HepG2 (cell line): ENCODE data around the gene LY6G5B. TPM values are rescaled to one million over a fixed set of nuclear protein-coding genes. Genes with fewer than 3 reads are reported as not detected.

Source experiments
- FOXK1 ChIP-seq: sonication (generic); formaldehyde crosslinking; IDR thresholded peaks from 2 replicates; pipeline ENCODE4 v1.4.0; 2020; ENCODE audit warnings: low read depth, missing genetic modification reagents, borderline replicate concordance
- GRHL1 ChIP-seq: sonication (generic); formaldehyde crosslinking; conservative IDR thresholded peaks from 2 replicates; pipeline ENCODE4 v1.8.0; 2022; ENCODE audit warnings: missing genetic modification reagents
- KAT2B ChIP-seq: fragments of 150-350 bp; IDR thresholded peaks from 2 replicates; pipeline ENCODE4 v1.6.1; 2014; ENCODE audit warnings: low read depth, low read length, borderline replicate concordance
- NFAT5 ChIP-seq: sonication (generic); formaldehyde crosslinking; IDR thresholded peaks from 2 replicates; pipeline ENCODE4 v1.4.0; 2020; ENCODE audit warnings: missing genetic modification reagents
- ZBTB10 ChIP-seq: sonication (generic); formaldehyde crosslinking; IDR thresholded peaks from 2 replicates; pipeline ENCODE4 v1.4.0; 2020; ENCODE audit warnings: missing genetic modification reagents, borderline replicate concordance
- ZGPAT ChIP-seq: IDR thresholded peaks from 2 replicates; pipeline ENCODE4 v1.6.1; 2016; ENCODE audit warnings: mild to moderate bottlenecking
- ZNF225 ChIP-seq: sonication (generic); formaldehyde crosslinking; IDR thresholded peaks from 2 replicates; pipeline ENCODE4 v1.4.0; 2020; ENCODE audit warnings: mild to moderate bottlenecking, missing genetic modification reagents
- ZNF639 ChIP-seq: conservative IDR thresholded peaks from 2 replicates; pipeline ENCODE4 v1.6.1; 2018; ENCODE audit warnings: missing genetic modification reagents
- ZNF660 ChIP-seq: sonication (generic); formaldehyde crosslinking; IDR thresholded peaks from 2 replicates; pipeline ENCODE4 v1.5.1; 2020; ENCODE audit warnings: mild to moderate bottlenecking, low read depth, missing genetic modification reagents, borderline replicate concordance
- ZNF800 ChIP-seq: sonication (generic); formaldehyde crosslinking; IDR thresholded peaks from 2 replicates; pipeline ENCODE4 v1.4.0; 2020; ENCODE audit warnings: missing genetic modification reagents
- polyA plus RNA-seq, 8 experiments: library from polyadenylated mRNA; depleted of rRNA in 3 of 8; stranded (reverse) in 7 of 8; unstranded in 1 of 8; fragments of >200 nt; fragmentation: Illumina TruSeq in 4 of 8; extraction: Trizol in 4 of 8; gene quantifications; 2 replicates each; pipeline versions ENCODE4 v1.2.1 to v1.2.3, GENCODE V29; 2011 to 2016; ENCODE audit warnings: low read depth in 4 of 8, missing spikeins in 1 of 8, mixed read lengths in 1 of 8; ENCODE audit not compliant: insufficient read depth in 1 of 8
- total RNA-seq, 5 experiments: library from RNA; depleted of rRNA; stranded (reverse); fragments of >200 nt; fragmentation: Illumina TruSeq; extraction: Trizol; gene quantifications; 2 replicates each; pipeline ENCODE4 v1.2.3, GENCODE V29; 2016; ENCODE audit warnings: low read depth in 1 of 5

The LY6G5B gene
- total and polyA plus RNA-seq, 2 of the 13 experiments (the other 11 are each of a cell fraction or from before 2014, with no cell fraction given), result 7.8 to 15.7 TPM

- peak; percentile 80; the same call in 1 of the 2 replicates for TF ChIP-seq NFAT5 (CRISPR knock-in tag)
- TF ChIP-seq FOXK1 (CRISPR knock-in tag), result peak; percentile 88; the same call in 1 of the 2 replicates
- TF ChIP-seq ZNF639, result no peak; the same call in 1 of the 2 replicates
- no peak for TF ChIP-seq KAT2B
- no peak; the same call in 1 of the 2 replicates for TF ChIP-seq ZNF225 (CRISPR knock-in tag)
- TF ChIP-seq ZNF660, result no peak
- TF ChIP-seq ZNF800 (CRISPR knock-in tag), result no peak
- no peak for TF ChIP-seq GRHL1 (CRISPR knock-in tag)
- peak; percentile 39; the same call in 1 of the 2 replicates for TF ChIP-seq ZGPAT (CRISPR knock-in tag)
- peak; percentile 51; the same call in 1 of the 2 replicates for TF ChIP-seq ZBTB10 (CRISPR knock-in tag)
Observed at GRCh38 chr6:31664790-31665500, 4.8 kb upstream of the LY6G5B start, which contains the start of gene GPANK1 (continued).
